Activated CD4-positive, alpha-beta memory T cell treated with anti-CD3 and anti-CD28 coated beads, Interleukin-2, amount 10 ng/mL, durations not matched to agents 7 days and 5 days (primary cell): Measurements from ENCODE around the gene NEXMIF. TPM values are rescaled to one million over a fixed set of nuclear protein-coding genes. Genes with fewer than 3 reads are reported as not detected.
"Not testable (repeated sequence)": the region's sequence is repeated elsewhere in the genome, so short reads cannot be mapped to it uniquely, and the experiment has no call there.

Experiments
- CTCF ChIA-PET: fragments of 350-600 bp; sonication (Branson Sonifier 250); formaldehyde crosslinking; loops from one replicate; lab custom pipeline; 2021; ENCODE audit warnings: antibody characterized with exemption, inconsistent platforms; lab: Charles Lee
- POLR2A ChIA-PET: fragments of 350-600 bp; sonication (Branson Sonifier 250); formaldehyde crosslinking; loops from one replicate; lab custom pipeline; 2021; ENCODE audit warnings: antibody characterized with exemption; lab: Charles Lee
- DNase-seq: peaks from one replicate; pipeline ENCODE4 v3.0.0-alpha.2; 2020
- H3K27ac Mint-ChIP-seq: one replicate; pipeline ENCODE4 v1.8.0; 2021; ENCODE audit warnings: mild to moderate bottlenecking, mixed read lengths
- H3K27me3 Mint-ChIP-seq: one replicate; pipeline ENCODE4 v1.8.0; 2021; ENCODE audit warnings: mixed read lengths
- H3K36me3 Mint-ChIP-seq: one replicate; pipeline ENCODE4 v1.8.0; 2021; ENCODE audit warnings: low read depth, mixed read lengths
- H3K4me1 Mint-ChIP-seq: one replicate; pipeline ENCODE4 v1.8.0; 2021; ENCODE audit warnings: mixed read lengths
- H3K4me3 Mint-ChIP-seq: one replicate; pipeline ENCODE4 v1.8.0; 2021; ENCODE audit warnings: mild to moderate bottlenecking, mixed read lengths
- H3K9me3 Mint-ChIP-seq: one replicate; pipeline ENCODE4 v1.8.0; 2021; ENCODE audit warnings: mixed read lengths
- total RNA-seq, 2 experiments: library from RNA; stranded (reverse); gene quantifications; one replicate each; pipeline ENCODE4 v1.2.3, GENCODE V29; 2021

NEXMIF gene
- under 1 TPM; 0.13 to 0.28 TPM for total RNA-seq

DNA sequence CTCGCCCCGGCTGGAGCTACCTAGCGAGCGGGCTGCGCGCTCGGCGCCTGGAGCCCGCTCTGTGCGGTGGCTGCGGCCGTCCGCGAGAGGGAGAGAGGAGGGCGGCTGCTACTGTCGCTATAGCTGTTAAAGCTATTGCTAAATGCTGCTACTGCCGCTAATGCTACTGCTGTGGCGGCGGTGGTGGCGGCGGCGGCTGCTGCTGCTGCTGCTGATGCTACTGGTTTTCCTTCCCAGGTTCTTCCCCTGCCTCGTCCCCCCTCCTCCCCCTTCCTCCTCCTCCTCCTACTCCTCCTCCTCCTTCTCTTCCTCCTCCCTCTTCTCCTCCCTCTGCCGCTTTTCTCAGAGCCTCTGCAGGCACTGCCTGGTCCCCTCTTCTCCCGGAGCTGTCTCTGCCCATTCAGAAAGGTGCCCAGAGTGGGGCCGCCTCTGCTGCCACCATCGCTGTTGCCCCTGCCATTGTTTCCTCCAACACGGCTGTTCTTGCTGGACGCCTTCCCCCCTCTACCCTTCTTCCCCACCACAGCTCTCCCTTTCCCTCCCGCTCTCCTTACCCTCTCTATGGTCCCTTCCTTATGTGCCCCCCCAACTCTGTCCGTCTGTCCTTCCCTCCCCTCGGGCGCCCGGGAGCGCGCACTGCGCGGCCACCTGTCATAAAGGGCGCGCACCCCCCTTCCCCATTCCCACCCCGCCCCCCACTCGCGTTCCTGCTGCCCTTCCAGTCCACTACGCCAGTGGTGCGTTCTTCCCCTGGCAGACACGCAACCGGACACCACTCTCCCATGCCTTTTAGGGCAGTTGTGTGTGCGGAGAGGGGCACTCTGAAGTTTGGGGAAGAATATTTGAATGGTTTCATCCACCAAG lies at the start of gene NEXMIF:
NEXMIF (minus strand) TSS at position 228 of the 864 bp plus-strand sequence.
- ChIA-PET CTCF (interaction anchor here (1.0 kb wide), 1 partner anchor 231 kb away, joined by 3 read pairs; no protein-coding TSS in a partner anchor), POLR2A (no interaction called here)
- DNase-seq: peak; percentile 22
- Mint-ChIP-seq H3K27ac (no peak within 1 kb of the TSS), H3K4me1 (peaks cover 10% of the 10 kb centered on the region), H3K9me3 (no peaks in the 10 kb centered on the region), H3K4me3 (peak within 1 kb of the TSS; percentile 80), H3K36me3 (no peaks in the 10 kb centered on the region), H3K27me3 (peaks cover 22% of the 10 kb centered on the region)

DNA sequence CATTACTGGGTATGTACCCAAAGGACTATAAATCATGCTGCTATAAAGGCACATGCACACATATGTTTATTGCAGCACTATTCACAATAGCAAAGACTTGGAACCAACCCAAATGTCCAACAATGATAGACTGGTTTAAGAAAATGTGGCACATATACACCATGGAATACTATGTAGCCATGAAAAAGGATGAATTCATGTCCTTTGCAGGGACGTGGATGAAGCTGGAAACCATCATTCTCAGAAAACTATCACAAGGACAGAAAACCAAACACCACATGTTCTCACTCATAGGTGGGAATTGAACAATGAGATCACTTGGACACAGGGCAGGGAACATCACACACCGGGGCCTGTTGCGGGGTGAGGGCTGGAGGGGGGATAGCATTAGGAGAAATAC lies 36.7 kb upstream of the NEXMIF start:
- H3K27ac Mint-ChIP-seq: not testable (repeated sequence)

GRCh38 chrX:74949717-74950116 lies 24.5 kb upstream of the NEXMIF start:
- no peaks in the 10 kb centered on the region for H3K4me1 Mint-ChIP-seq
- POLR2A ChIA-PET: no interaction called here
- DNase-seq: no peak
- CTCF ChIA-PET: no interaction called here
- no peaks in the 10 kb centered on the region for H3K27me3 Mint-ChIP-seq
- H3K4me3 Mint-ChIP-seq: no peak overlapping the region
- no peaks in the 10 kb centered on the region for H3K36me3 Mint-ChIP-seq
- no peaks in the 10 kb centered on the region for H3K9me3 Mint-ChIP-seq
- no peak overlapping the region for H3K27ac Mint-ChIP-seq

More for the DNA sequence above, 36.7 kb upstream of the NEXMIF start:
- H3K36me3 Mint-ChIP-seq, H3K4me1 Mint-ChIP-seq, H3K4me3 Mint-ChIP-seq, POLR2A ChIA-PET, H3K27me3 Mint-ChIP-seq, CTCF ChIA-PET, H3K9me3 Mint-ChIP-seq, DNase-seq: not testable (repeated sequence)

DNA sequence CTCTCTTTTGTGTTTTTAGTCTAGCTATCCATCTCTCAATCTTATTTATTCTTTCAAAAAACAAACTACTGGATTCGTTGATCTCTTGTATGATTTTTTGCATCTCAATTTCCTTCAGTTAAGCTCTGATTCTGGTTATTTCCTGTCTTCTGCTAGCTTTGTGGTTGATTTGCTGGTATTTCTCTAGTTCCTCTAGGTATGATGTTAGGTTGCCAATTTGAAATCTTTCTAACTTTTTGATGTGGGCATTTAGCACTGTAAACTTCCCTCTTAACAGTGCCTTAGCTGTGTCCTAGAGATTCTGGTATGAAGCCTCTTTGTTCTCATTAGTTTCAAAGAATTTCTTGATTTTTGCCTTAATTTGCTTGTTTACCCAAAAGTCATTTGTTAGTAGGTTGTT lies 15.2 kb upstream of the NEXMIF start:
- Mint-ChIP-seq H3K36me3 (no peaks in the 10 kb centered on the region), H3K4me1 (peaks cover 3% of the 10 kb centered on the region), H3K27me3 (no peaks in the 10 kb centered on the region), H3K9me3 (no peaks in the 10 kb centered on the region), H3K27ac (no peak overlapping the region), H3K4me3 (no peak overlapping the region)
- ChIA-PET POLR2A (no interaction called here), CTCF (no interaction called here)
- DNase-seq: no peak

GRCh38 chrX:74931214-74931613 lies 6.0 kb upstream of the NEXMIF start:
- ChIA-PET POLR2A (no interaction called here), CTCF (no interaction called here)

GRCh38 chrX:74924449-74925224 lies 615 bp downstream of the NEXMIF start:
- H3K27ac Mint-ChIP-seq: no peak overlapping the region
- DNase-seq: peak; percentile 27
- H3K4me3 Mint-ChIP-seq: peak overlapping the region; percentile 80
- ChIA-PET CTCF (interaction anchor here (1.0 kb wide), 1 partner anchor 232 kb away, joined by 3 read pairs; no protein-coding TSS in a partner anchor), POLR2A (no interaction called here)
- no peaks in the 10 kb centered on the region for H3K36me3 Mint-ChIP-seq
- peaks cover 22% of the 10 kb centered on the region for H3K27me3 Mint-ChIP-seq
- H3K9me3 Mint-ChIP-seq: no peaks in the 10 kb centered on the region
- peaks cover 10% of the 10 kb centered on the region for H3K4me1 Mint-ChIP-seq

More at GRCh38 chrX:74931214-74931613, 6.0 kb upstream of the NEXMIF start:
- H3K27me3 Mint-ChIP-seq: peaks cover 5% of the 10 kb centered on the region
- no peak overlapping the region for H3K4me3 Mint-ChIP-seq
- no peak for DNase-seq
- no peaks in the 10 kb centered on the region for H3K36me3 Mint-ChIP-seq
- no peaks in the 10 kb centered on the region for H3K9me3 Mint-ChIP-seq
- H3K4me1 Mint-ChIP-seq: no peaks in the 10 kb centered on the region
- H3K27ac Mint-ChIP-seq: no peak overlapping the region

DNA sequence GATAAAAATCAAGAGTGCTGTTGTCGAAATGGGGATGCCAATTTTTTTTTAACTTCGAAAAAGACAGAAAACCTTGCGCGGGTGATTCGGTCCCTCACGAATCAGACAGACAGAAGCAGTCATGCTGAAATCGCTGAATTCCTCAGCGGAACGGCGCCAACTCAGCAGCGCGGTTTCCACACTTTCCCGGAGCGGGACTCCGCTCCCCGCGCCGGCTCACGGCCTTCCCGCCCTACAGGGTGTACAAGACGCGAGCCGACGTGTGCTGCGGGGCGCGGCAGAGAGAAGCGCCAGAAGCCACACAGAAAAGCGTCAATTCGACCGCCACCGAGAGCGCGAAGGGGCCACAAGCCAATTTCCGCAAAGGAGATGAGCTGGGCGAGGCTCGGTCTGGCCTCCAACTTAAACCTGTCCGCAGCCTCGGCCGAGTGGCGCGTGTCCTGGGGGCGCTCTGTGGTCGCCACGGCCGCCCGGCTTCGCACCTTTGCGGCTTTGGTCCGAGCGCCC lies 1.3 kb downstream of the NEXMIF start:
- CTCF ChIA-PET: interaction anchor here (1.0 kb wide), 1 partner anchor 233 kb away, joined by 3 read pairs; no protein-coding TSS in a partner anchor
- POLR2A ChIA-PET: no interaction called here
- DNase-seq: no peak
- H3K27ac Mint-ChIP-seq: no peak overlapping the region
- H3K27me3 Mint-ChIP-seq: peaks cover 22% of the 10 kb centered on the region
- no peaks in the 10 kb centered on the region for H3K9me3 Mint-ChIP-seq
- H3K4me3 Mint-ChIP-seq: peak overlapping the region; percentile 37
- no peaks in the 10 kb centered on the region for H3K36me3 Mint-ChIP-seq
- H3K4me1 Mint-ChIP-seq: peaks cover 10% of the 10 kb centered on the region

DNA sequence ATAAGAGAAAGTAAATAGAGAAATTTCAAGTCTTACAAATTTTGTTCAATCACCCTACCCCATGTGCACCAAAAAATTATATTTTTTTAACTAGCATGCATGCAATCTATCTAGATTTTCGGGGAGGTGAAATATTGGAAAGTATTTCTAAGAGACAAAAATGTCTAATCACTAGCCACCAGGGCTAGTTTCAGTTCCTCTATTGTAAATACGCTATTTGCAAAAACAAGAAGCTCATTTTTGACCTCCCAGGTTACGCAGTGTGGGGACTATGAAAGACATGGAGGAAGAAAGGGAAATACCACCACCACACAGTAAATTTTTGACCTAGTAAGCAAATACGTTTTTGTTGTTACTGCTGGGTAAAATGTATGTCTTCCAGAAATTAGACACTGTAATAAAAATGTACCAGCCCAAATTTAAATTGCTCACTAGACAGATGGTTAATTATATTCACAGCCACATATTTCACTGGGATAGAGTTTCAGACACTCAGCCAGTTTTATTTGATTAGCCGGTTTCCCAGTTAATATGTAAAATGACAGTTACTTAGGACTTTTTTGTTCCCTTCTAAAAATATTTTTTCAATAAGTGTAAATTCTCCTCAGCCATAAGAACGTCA lies 2.2 kb downstream of the NEXMIF start:
- H3K4me3 Mint-ChIP-seq: no peak overlapping the region
- DNase-seq: no peak
- peaks cover 22% of the 10 kb centered on the region for H3K27me3 Mint-ChIP-seq
- H3K9me3 Mint-ChIP-seq: no peaks in the 10 kb centered on the region
- POLR2A ChIA-PET: no interaction called here
- CTCF ChIA-PET: no interaction called here
- H3K36me3 Mint-ChIP-seq: no peaks in the 10 kb centered on the region
- H3K4me1 Mint-ChIP-seq: peaks cover 10% of the 10 kb centered on the region
- no peak overlapping the region for H3K27ac Mint-ChIP-seq

GRCh38 chrX:74911494-74911893 lies 13.8 kb downstream of the NEXMIF start:
- CTCF ChIA-PET: no interaction called here
- POLR2A ChIA-PET: no interaction called here

DNA sequence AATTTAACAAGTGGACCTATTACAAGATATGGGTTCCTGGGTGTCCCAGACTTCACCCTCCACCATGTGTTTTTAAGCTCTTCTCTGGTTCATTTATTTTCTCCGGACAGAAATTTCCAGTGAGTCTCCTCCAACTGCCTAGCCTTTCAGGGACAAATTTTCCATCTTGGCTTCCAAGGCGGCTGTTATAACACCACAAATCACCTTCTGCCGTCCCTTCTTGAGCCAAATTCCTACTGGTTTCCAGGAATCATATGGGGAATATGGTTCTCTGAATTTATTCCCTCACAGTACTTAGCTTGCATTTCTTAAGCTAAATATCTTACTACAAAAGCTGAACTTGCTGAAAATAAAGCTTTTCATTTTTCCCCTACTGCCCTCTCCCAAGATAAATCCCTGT lies 18.8 kb downstream of the NEXMIF start:
- H3K4me1 Mint-ChIP-seq: no peaks in the 10 kb centered on the region
- no peak overlapping the region for H3K27ac Mint-ChIP-seq
- H3K27me3 Mint-ChIP-seq: no peaks in the 10 kb centered on the region
- H3K36me3 Mint-ChIP-seq: no peaks in the 10 kb centered on the region
- no peaks in the 10 kb centered on the region for H3K9me3 Mint-ChIP-seq
- POLR2A ChIA-PET: no interaction called here
- H3K4me3 Mint-ChIP-seq: no peak overlapping the region
- no peak for DNase-seq
- CTCF ChIA-PET: no interaction called here

More at GRCh38 chrX:74911494-74911893, 13.8 kb downstream of the NEXMIF start:
- no peaks in the 10 kb centered on the region for H3K36me3 Mint-ChIP-seq
- H3K27me3 Mint-ChIP-seq: no peaks in the 10 kb centered on the region
- no peak overlapping the region for H3K4me3 Mint-ChIP-seq
- H3K9me3 Mint-ChIP-seq: no peaks in the 10 kb centered on the region
- no peak for DNase-seq
- H3K27ac Mint-ChIP-seq: no peak overlapping the region
- H3K4me1 Mint-ChIP-seq: no peaks in the 10 kb centered on the region

GRCh38 chrX:74902806-74903205 lies 22.4 kb downstream of the NEXMIF start:
- ChIA-PET POLR2A (no interaction called here), CTCF (no interaction called here)
- Mint-ChIP-seq H3K4me3 (no peak overlapping the region), H3K4me1 (no peaks in the 10 kb centered on the region), H3K27me3 (no peaks in the 10 kb centered on the region), H3K36me3 (no peaks in the 10 kb centered on the region), H3K9me3 (no peaks in the 10 kb centered on the region), H3K27ac (no peak overlapping the region)
- no peak for DNase-seq

- no peaks in the 10 kb centered on the region for H3K9me3 Mint-ChIP-seq
- H3K4me3 Mint-ChIP-seq: no peak overlapping the region
- ChIA-PET POLR2A (no interaction called here), CTCF (no interaction called here)
- no peaks in the 10 kb centered on the region for H3K4me1 Mint-ChIP-seq
- H3K27me3 Mint-ChIP-seq: no peaks in the 10 kb centered on the region
- H3K27ac Mint-ChIP-seq: no peak overlapping the region
- H3K36me3 Mint-ChIP-seq: no peaks in the 10 kb centered on the region
- no peak for DNase-seq
Observed at GRCh38 chrX:74892561-74892960, 32.7 kb downstream of the NEXMIF start.
